Measurements from ENCODE around the gene BAD.

Gene BAD

GRCh38 chr11:64305075-64305690, 20.7 kb upstream of the BAD start, which contains the start of gene ESRRA:
TSS of gene ESRRA (plus strand) at chr11:64305524. CDS start at chr11:64307180, 1,656 bp downstream.
- no peak for TF ChIP-seq CTCF (IDR thresholded peaks at IDR 0.05; ENCODE audit: low read depth, low read length)
- DNase-seq (ENCODE audit: extremely low read depth, low read depth), result peak; percentile 93

GRCh38 chr11:64304316-64305072, 20.0 kb upstream of the BAD start:
- TF ChIP-seq CTCF (IDR thresholded peaks at IDR 0.05; ENCODE audit: low read depth, low read length), result peak; percentile 90

GRCh38 chr11:64304032-64304315, 19.5 kb upstream of the BAD start:
- DNase-seq (ENCODE audit: extremely low read depth, low read depth), result no peak
- no peak for TF ChIP-seq CTCF (IDR thresholded peaks at IDR 0.05; ENCODE audit: low read depth, low read length)

More at GRCh38 chr11:64304316-64305072, 20.0 kb upstream of the BAD start:
- DNase-seq (ENCODE audit: extremely low read depth, low read depth), result peak; percentile 63

- DNase-seq (ENCODE audit: extremely low read depth, low read depth), result no peak
- no peak for TF ChIP-seq CTCF (IDR thresholded peaks at IDR 0.05; ENCODE audit: low read depth, low read length)
These were observed 18.9 kb upstream of the BAD start for GRCh38 chr11:64303109-64304031.

- TF ChIP-seq CTCF (IDR thresholded peaks at IDR 0.05; ENCODE audit: low read depth, low read length), result no peak
- DNase-seq (ENCODE audit: extremely low read depth, low read depth), result no peak
These were observed 15.6 kb upstream of the BAD start, which contains the start of gene CATSPERZ for GRCh38 chr11:64299847-64300648. TSS of gene CATSPERZ (plus strand) at chr11:64300358. CDS start at chr11:64300411, 53 bp downstream.

- DNase-seq (ENCODE audit: extremely low read depth, low read depth), result no peak
- TF ChIP-seq CTCF (IDR thresholded peaks at IDR 0.05; ENCODE audit: low read depth, low read length), result no peak
These were observed 14.7 kb upstream of the BAD start for GRCh38 chr11:64298966-64299846.
